ENCODE measurements around the gene WNT3A. TPM values are rescaled to one million over a fixed set of nuclear protein-coding genes. Genes with fewer than 3 reads are reported as not detected.

Gene WNT3A
- total and polyA plus RNA-seq, 3 donors from 2014 or later: 0.08 to 0.19 (median 0.13) TPM

GRCh38 chr1:228088586-228089498, 82.0 kb downstream of the WNT3A start:
- H3K4me3 ChIP-seq: no peak overlapping the region
- no peak overlapping the region for H3K27ac ChIP-seq
- peaks cover 63% of the 10 kb centered on the region for H3K4me1 ChIP-seq

GRCh38 chr1:228089519-228090380, 83.0 kb downstream of the WNT3A start:
- Histone ChIP-seq H3K27me3 (no peaks in the 10 kb centered on the region), H3K27ac (no peak overlapping the region), H3K4me1 (peaks cover 55% of the 10 kb centered on the region), H3K36me3 (ENCODE audit: low read depth, missing control alignments) (no peaks in the 10 kb centered on the region), H3K9me3 (no peaks in the 10 kb centered on the region), H3K4me3 (no peak overlapping the region)
- 64 to 73% methylated on average over 5 to 12 of the region's 12 CpGs for WGBS, 2 donors
- TF ChIP-seq POLR2A (IDR thresholded peaks at IDR 0.05): no peak
- TF ChIP-seq CTCF (IDR thresholded peaks at IDR 0.05): no peak
- intact Hi-C loops (cut with DNase I; ENCODE audit: low total_unique reads): no loop called here
- no peak for DNase-seq

More at GRCh38 chr1:228088586-228089498, 82.0 kb downstream of the WNT3A start:
- TF ChIP-seq POLR2A (IDR thresholded peaks at IDR 0.05) (no peak), CTCF (IDR thresholded peaks at IDR 0.05) (no peak)
- no peaks in the 10 kb centered on the region for H3K9me3 ChIP-seq
- H3K36me3 ChIP-seq (ENCODE audit: low read depth, missing control alignments): no peaks in the 10 kb centered on the region
- intact Hi-C loops (cut with DNase I; ENCODE audit: low total_unique reads): no loop called here
- WGBS, 2 donors: 72 to 84% methylated on average over 17 to 21 of the region's 21 CpGs
- H3K27me3 ChIP-seq: no peaks in the 10 kb centered on the region
- DNase-seq: no peak

GRCh38 chr1:228090613-228091081, 83.8 kb downstream of the WNT3A start:
- intact Hi-C loops (cut with DNase I; ENCODE audit: low total_unique reads): no loop called here
- no peaks in the 10 kb centered on the region for H3K9me3 ChIP-seq
- TF ChIP-seq CTCF (IDR thresholded peaks at IDR 0.05) (no peak), POLR2A (IDR thresholded peaks at IDR 0.05) (no peak)
- no peaks in the 10 kb centered on the region for H3K27me3 ChIP-seq
- no peak overlapping the region for H3K27ac ChIP-seq
- WGBS, 2 donors: 20 to 39% methylated on average over 1 to 2 of the region's 2 CpGs
- H3K4me1 ChIP-seq: peaks cover 46% of the 10 kb centered on the region
- no peak for DNase-seq
- H3K36me3 ChIP-seq (ENCODE audit: low read depth, missing control alignments): no peaks in the 10 kb centered on the region
- no peak overlapping the region for H3K4me3 ChIP-seq

- no peaks in the 10 kb centered on the region for H3K27me3 ChIP-seq
- no peak overlapping the region for H3K27ac ChIP-seq
- WGBS, 2 donors: 61 to 65% methylated on average over 4 of the region's 4 CpGs
- no peaks in the 10 kb centered on the region for H3K9me3 ChIP-seq
- no peaks in the 10 kb centered on the region for H3K36me3 ChIP-seq (ENCODE audit: low read depth, missing control alignments)
- no peak for DNase-seq
- H3K4me3 ChIP-seq: no peak overlapping the region
- TF ChIP-seq POLR2A (IDR thresholded peaks at IDR 0.05) (no peak), CTCF (IDR thresholded peaks at IDR 0.05) (no peak)
- intact Hi-C loops (cut with DNase I; ENCODE audit: low total_unique reads): no loop called here
- H3K4me1 ChIP-seq: peaks cover 41% of the 10 kb centered on the region
Observed at GRCh38 chr1:228091084-228091483, 84.3 kb downstream of the WNT3A start.
